Measurements from ENCODE around the gene NHS.

Gene NHS

GRCh38 chrX:17616936-17617335 is 241.9 kb downstream of the NHS start:
- no peak for DNase-seq (ENCODE audit: low read depth in 1 of 2, low spot score in 1 of 2)

DNA sequence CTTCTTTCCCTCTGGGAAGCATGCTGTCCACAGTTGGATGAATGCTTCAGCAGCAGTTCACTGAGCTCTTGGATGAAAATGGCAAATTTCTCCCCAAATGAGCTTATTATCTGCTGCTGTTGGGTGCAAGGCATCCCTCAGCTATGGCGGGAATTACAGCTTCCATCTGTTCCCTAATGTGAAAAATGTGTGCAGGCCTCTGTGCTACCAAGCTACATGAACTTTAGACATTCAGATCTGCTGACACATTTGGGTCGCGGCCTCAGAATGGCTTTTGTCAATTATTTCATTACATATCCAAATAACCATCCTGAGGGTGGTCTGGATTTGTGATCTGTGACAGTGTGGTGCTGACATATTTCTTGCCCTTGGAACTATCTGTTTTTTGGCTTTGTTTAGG is 242.8 kb downstream of the NHS start:
- no peak for DNase-seq (ENCODE audit: low read depth in 1 of 2, low spot score in 1 of 2)

DNA sequence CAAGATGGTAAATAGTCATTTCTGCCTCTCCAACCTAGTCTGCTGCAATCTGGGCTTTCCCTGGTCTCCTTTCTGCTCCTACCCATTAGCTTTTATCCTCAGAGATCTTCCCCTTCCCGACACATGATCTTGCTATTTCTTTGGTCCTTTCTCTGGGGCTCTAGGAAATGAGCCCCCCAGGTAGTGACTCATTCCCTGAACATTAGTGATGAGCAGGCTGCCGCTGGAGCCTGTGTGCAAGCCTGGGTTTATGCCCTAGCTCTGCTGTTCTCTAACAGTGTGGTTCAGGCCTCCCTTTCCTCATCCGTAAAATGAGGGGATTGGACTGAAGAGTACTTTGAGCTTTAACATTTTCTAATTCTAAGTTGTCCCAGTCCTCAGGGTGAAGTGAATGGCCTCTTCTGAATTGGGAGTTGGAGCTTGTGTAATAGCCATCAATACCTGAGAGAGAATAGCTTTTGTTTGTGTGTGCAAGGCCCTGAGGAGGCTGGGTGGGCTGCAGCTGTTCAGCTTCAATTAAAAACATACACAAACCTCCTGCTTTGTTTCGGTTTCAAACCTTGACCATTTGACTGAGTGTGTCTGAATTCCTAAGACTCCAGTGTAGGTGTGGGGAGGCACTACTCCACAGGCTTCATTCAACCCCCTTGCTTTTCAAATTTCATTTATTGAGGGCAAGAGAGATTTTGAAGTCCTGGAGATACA is 246.7 kb downstream of the NHS start:
- DNase-seq (ENCODE audit: low read depth in 1 of 2, low spot score in 1 of 2) = no peak

GRCh38 chrX:17622331-17622730 is 247.3 kb downstream of the NHS start:
- DNase-seq (ENCODE audit: low read depth in 1 of 2, low spot score in 1 of 2) = no peak

- DNase-seq (ENCODE audit: low read depth in 1 of 2, low spot score in 1 of 2) = no peak
Observed at GRCh38 chrX:17623750-17624149, 248.8 kb downstream of the NHS start.

GRCh38 chrX:17627026-17627425 is 252.0 kb downstream of the NHS start:
- DNase-seq (ENCODE audit: low read depth in 1 of 2, low spot score in 1 of 2) = no peak

DNA sequence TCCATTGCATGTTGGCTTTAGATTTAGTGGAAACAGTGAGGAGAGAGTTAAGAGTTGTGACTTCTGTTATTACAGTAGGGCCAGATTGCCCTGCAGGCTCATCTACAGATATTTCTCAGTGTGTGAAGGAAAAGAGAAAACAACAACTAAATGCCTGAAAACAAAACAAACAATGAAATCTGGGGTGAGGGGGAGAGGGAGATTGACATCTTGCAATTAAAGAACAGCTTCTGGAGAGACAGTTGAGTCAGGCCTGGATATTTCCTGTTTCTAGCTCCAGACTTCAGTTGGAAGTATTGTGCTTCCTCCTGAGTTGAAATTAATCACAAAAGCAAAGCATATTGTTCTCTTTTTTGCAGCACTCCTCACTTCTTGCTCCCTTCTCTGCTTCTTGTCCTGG is 254.0 kb downstream of the NHS start:
- no peak for DNase-seq (ENCODE audit: low read depth in 1 of 2, low spot score in 1 of 2)

- no peak for DNase-seq (ENCODE audit: low read depth in 1 of 2, low spot score in 1 of 2)
Observed at GRCh38 chrX:17629519-17629918, 254.5 kb downstream of the NHS start.

DNA sequence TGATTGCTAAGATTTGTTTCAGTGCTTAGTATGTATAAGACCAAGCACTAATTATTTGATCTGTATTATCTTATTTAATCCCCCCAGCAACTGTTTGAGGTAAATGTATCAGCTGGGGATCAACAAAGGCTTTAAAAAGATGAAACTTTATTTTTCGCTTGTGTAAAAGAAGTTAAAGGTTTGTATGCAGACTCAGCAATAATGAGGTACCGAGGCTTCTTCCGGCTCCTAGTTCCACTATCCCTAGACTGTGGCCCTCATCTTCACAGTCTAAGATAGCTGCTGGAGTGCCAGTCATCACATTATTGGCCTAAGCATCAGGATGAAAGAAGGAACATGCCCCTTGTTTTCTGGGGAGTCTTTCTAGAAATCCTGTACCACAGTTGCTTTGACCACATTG is 256.6 kb downstream of the NHS start:
- DNase-seq (ENCODE audit: low read depth in 1 of 2, low spot score in 1 of 2) = no peak

GRCh38 chrX:17632942-17633341 is 257.9 kb downstream of the NHS start:
- DNase-seq (ENCODE audit: low read depth in 1 of 2, low spot score in 1 of 2) = no peak

DNA sequence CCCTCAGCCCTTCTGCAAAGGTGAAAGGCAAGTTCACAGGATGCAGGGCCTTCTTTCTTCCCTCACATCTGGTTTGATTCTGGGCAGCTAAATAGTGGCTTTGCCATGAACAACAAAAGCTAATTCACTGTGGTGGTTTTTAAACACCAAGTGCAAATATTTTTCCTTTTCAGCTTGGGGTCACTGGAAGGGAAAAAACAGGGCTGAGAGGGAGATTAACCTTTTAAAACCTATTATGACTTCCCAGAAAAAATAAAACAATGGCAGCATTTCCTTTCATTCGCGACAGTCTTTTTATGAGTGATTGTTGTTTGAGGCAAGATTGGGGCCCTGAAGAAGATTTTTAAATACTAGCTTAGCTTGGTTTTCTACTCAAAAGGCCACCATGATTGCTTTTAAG is 258.5 kb downstream of the NHS start:
- DNase-seq (ENCODE audit: low read depth in 1 of 2, low spot score in 1 of 2) = no peak

- no peak for DNase-seq (ENCODE audit: low read depth in 1 of 2, low spot score in 1 of 2)
Observed at GRCh38 chrX:17634542-17635207, 259.7 kb downstream of the NHS start.

- no peak for DNase-seq (ENCODE audit: low read depth in 1 of 2, low spot score in 1 of 2)
Observed at GRCh38 chrX:17635231-17635630, 260.2 kb downstream of the NHS start.

- no peak for DNase-seq (ENCODE audit: low read depth in 1 of 2, low spot score in 1 of 2)
Observed at GRCh38 chrX:17637235-17637634, 262.2 kb downstream of the NHS start.

GRCh38 chrX:17638731-17639130 is 263.7 kb downstream of the NHS start:
- DNase-seq (ENCODE audit: low read depth in 1 of 2, low spot score in 1 of 2) = no peak

- DNase-seq (ENCODE audit: low read depth in 1 of 2, low spot score in 1 of 2) = no peak
Observed at GRCh38 chrX:17642891-17643290, 267.9 kb downstream of the NHS start.

- no peak for DNase-seq (ENCODE audit: low read depth in 1 of 2, low spot score in 1 of 2)
Observed at GRCh38 chrX:17643528-17643927, 268.5 kb downstream of the NHS start.

DNA sequence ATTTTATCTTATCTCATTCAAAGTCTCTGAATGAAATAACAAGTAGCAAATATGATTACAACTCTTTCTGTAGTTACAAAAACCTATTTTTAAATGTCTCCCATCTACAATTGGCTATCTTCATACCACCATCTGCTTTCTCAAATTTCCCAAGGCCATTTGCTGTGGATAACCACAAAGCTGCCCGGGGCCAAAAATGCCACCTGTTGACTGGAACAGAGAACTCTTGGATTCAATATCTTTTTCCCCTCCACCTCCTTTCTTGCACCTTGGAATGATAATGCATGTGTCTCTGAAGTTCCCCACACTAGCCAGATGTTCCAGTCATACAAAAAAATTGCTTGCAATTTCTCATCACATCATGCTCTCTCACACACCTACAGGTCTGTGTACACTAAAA is 269.0 kb downstream of the NHS start:
- DNase-seq (ENCODE audit: low read depth in 1 of 2, low spot score in 1 of 2) = no peak

- peak in 1 of 2 donors; percentile 30 for DNase-seq (ENCODE audit: low read depth in 1 of 2, low spot score in 1 of 2)
Observed at GRCh38 chrX:17654116-17654515, 279.1 kb downstream of the NHS start.

GRCh38 chrX:17655211-17656034 is 280.4 kb downstream of the NHS start:
- no peak for DNase-seq (ENCODE audit: low read depth in 1 of 2, low spot score in 1 of 2)

DNA sequence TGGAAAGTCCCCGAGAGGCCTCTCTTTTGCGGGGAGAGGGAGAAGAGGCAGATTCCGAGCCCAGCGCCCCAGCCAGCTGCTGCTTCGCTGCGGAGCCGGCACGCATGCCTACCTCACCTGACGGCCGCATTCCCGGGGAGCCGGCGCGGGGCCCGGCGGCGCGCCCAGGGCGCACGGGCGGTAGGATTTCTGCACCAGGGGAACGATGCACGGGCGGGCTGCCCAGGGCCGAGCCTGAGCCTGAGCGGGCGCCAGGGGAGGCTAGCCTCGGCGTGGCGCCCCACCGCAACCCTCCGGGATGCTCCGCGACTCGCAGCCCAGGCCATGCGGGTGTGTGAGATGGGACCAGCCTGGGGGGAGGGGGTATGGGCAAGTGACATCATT is 281.0 kb downstream of the NHS start:
- DNase-seq (ENCODE audit: low read depth in 1 of 2, low spot score in 1 of 2) = no peak

DNA sequence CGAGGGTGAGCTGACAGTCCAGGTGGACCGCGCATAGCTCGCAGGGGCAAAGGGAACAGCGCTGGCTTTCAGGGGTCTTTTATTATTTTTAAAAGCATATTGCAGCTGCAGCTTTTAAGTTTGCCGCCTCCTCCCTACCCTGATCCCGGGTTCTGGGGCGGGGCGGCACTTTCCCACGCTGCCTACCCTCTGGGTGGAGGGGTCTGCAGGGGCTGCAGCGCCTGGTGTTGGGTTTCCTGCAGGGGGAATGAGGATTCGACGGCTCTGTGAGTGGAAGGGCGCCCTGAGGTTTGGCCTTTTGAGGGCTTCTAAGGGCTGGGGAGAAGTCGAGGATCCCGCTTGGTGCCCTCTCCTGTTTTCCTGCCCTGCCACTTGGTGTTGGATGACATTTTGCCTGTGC is 281.6 kb downstream of the NHS start:
- DNase-seq (ENCODE audit: low read depth in 1 of 2, low spot score in 1 of 2) = no peak
